SK-N-SH treated with all-trans-retinoic acid at 6 μM for 48 hours (cell line): Measurements from ENCODE around the gene DROSHA.

Experiments used
- ATAC-seq: fragments of 200-7000 bp; cut with Tn5 transposase; 3 replicates; pipeline ENCODE4 v1.9.1; 2020; ENCODE audit warnings: mild to moderate bottlenecking, moderate library complexity
- ARNTL ChIP-seq: fragments of 450-650 bp; formaldehyde crosslinking; IDR thresholded peaks from 2 replicates; pipeline ENCODE4 v1.5.0; 2020; ENCODE audit warnings: low read depth, mild to moderate bottlenecking, moderate library complexity, borderline replicate concordance
- BACH2 ChIP-seq: fragments of 250-450 bp; sonication (Bioruptor Pico); IDR thresholded peaks from 2 replicates; pipeline ENCODE4 v1.9.0; 2021; ENCODE audit warnings: mild to moderate bottlenecking, borderline replicate concordance
- CREB5 ChIP-seq: fragments of 250-450 bp; sonication (Bioruptor Pico); IDR thresholded peaks from 2 replicates; pipeline ENCODE4 v1.5.1; 2020; ENCODE audit warnings: low read depth, mild to moderate bottlenecking, moderate library complexity
- CSDC2 ChIP-seq: fragments of 250-450 bp; sonication (Bioruptor Pico); IDR thresholded peaks from 2 replicates; pipeline ENCODE4 v1.5.0; 2020; ENCODE audit warnings: mild to moderate bottlenecking, moderate library complexity
- CSRNP3 ChIP-seq: fragments of 250-450 bp; sonication (Bioruptor Pico); IDR thresholded peaks from 2 replicates; pipeline ENCODE4 v1.5.1; 2021; ENCODE audit warnings: mild to moderate bottlenecking, moderate library complexity
- ESRRG ChIP-seq: fragments of 250-450 bp; sonication (Bioruptor Pico); IDR thresholded peaks from 2 replicates; pipeline ENCODE4 v1.6.1; 2021; ENCODE audit warnings: mild to moderate bottlenecking
- GLIS3 ChIP-seq: fragments of 250-450 bp; sonication (Bioruptor Pico); IDR thresholded peaks from 2 replicates; pipeline ENCODE4 v1.5.0; 2020; ENCODE audit warnings: mild to moderate bottlenecking, moderate library complexity
- ISL1 ChIP-seq: fragments of 250-450 bp; sonication (Bioruptor Pico); IDR thresholded peaks from 2 replicates; pipeline ENCODE4 v2.1.2; 2022; ENCODE audit warnings: mild to moderate bottlenecking, moderate library complexity
- PATZ1 ChIP-seq: fragments of 250-450 bp; sonication (Bioruptor Pico); IDR thresholded peaks from 2 replicates; pipeline ENCODE4 v1.8.0; 2020; ENCODE audit warnings: mild to moderate bottlenecking, moderate library complexity, borderline replicate concordance
- POU6F1 ChIP-seq: fragments of 250-450 bp; sonication (Bioruptor Pico); IDR thresholded peaks from 2 replicates; pipeline ENCODE4 v1.8.0; 2021; ENCODE audit warnings: low read depth, mild to moderate bottlenecking, moderate library complexity, borderline replicate concordance
- RARB ChIP-seq: fragments of 250-450 bp; sonication (Bioruptor Pico); IDR thresholded peaks from 2 replicates; pipeline ENCODE4 v1.8.0; 2021; ENCODE audit warnings: mild to moderate bottlenecking, moderate library complexity
- SNAI2 ChIP-seq: fragments of 250-450 bp; sonication (Bioruptor Pico); IDR thresholded peaks from 2 replicates; pipeline ENCODE4 v1.5.0; 2020; ENCODE audit warnings: mild to moderate bottlenecking, moderate library complexity
- TCF4 ChIP-seq: fragments of 250-450 bp; sonication (Bioruptor Pico); IDR thresholded peaks from 2 replicates; pipeline ENCODE4 v1.8.0; 2021; ENCODE audit warnings: mild to moderate bottlenecking, moderate library complexity, borderline replicate concordance
- TOX ChIP-seq: fragments of 250-450 bp; sonication (Bioruptor Pico); IDR thresholded peaks from 2 replicates; pipeline ENCODE4 v1.8.0; 2021; ENCODE audit warnings: mild to moderate bottlenecking, moderate library complexity, borderline replicate concordance
- TSHZ2 ChIP-seq: fragments of 250-450 bp; sonication (Bioruptor Pico); IDR thresholded peaks from 2 replicates; pipeline ENCODE4 v1.5.0; 2020; ENCODE audit warnings: mild to moderate bottlenecking, moderate library complexity
- ZC3H10 ChIP-seq: fragments of 250-450 bp; sonication (Bioruptor Pico); IDR thresholded peaks from 2 replicates; pipeline ENCODE4 v1.5.1; 2021; ENCODE audit warnings: mild to moderate bottlenecking, moderate library complexity
- ZNF565 ChIP-seq: fragments of 450-650 bp; formaldehyde crosslinking; conservative IDR thresholded peaks from 2 replicates; pipeline ENCODE4 v1.5.0; 2020; ENCODE audit warnings: low read depth, mild to moderate bottlenecking, moderate library complexity
- ZNF8 ChIP-seq: fragments of 450-650 bp; formaldehyde crosslinking; IDR thresholded peaks from 2 replicates; pipeline ENCODE4 v1.5.0; 2020; ENCODE audit warnings: mild to moderate bottlenecking, moderate library complexity

Gene DROSHA

GRCh38 chr5:31378838-31379237, 153.1 kb downstream of the DROSHA start:
- no peak for ATAC-seq
- no peak for TF ChIP-seq CSRNP3 (CRISPR knock-in tag)

- no peak for ATAC-seq
- TF ChIP-seq ARNTL (CRISPR knock-in tag) (no peak), ZNF8 (CRISPR knock-in tag) (no peak), TOX (CRISPR knock-in tag) (no peak), CREB5 (CRISPR knock-in tag) (no peak), CSRNP3 (CRISPR knock-in tag) (no peak), BACH2 (CRISPR knock-in tag) (no peak), GLIS3 (CRISPR knock-in tag) (no peak), TSHZ2 (CRISPR knock-in tag) (no peak), ESRRG (CRISPR knock-in tag) (no peak), ZC3H10 (CRISPR knock-in tag) (no peak), PATZ1 (CRISPR knock-in tag) (no peak), POU6F1 (no peak), SNAI2 (CRISPR knock-in tag) (no peak), RARB (CRISPR knock-in tag) (no peak), TCF4 (CRISPR knock-in tag) (no peak), ISL1 (CRISPR knock-in tag) (no peak)
Measured at GRCh38 chr5:31378136-31378535, 153.8 kb downstream of the DROSHA start.

- TF ChIP-seq PATZ1 (CRISPR knock-in tag) (no peak), ZNF565 (CRISPR knock-in tag) (no peak), CSDC2 (CRISPR knock-in tag) (no peak), POU6F1 (no peak)
- ATAC-seq, result 0 out of 3 replicates have a peak, but pooled peaks have one; percentile 27
Measured at GRCh38 chr5:31377274-31377946, 154.5 kb downstream of the DROSHA start.
